Lower lobe of right lung (tissue), 2 donors: ENCODE data around the gene RNF151. TPM values are rescaled to one million over a fixed set of nuclear protein-coding genes. Genes with fewer than 3 reads are reported as not detected.

Source experiments
- ATAC-seq, 2 donors: fragments of 200-7000 bp; cut with Tn5 transposase; one replicate each; pipeline ENCODE4 v1.9.1; 2020 to 2022; ENCODE audit warnings: mild to moderate bottlenecking in 2 of 2, moderate library complexity in 2 of 2
- DNase-seq: peaks from one replicate; pipeline ENCODE4 v3.0.0-alpha.2; 2020
- H3K27ac ChIP-seq: fragments of 200-600 bp; one replicate; pipeline ENCODE4 v1.8.0; 2022
- H3K27me3 ChIP-seq: fragments of 200-600 bp; one replicate; pipeline ENCODE4 v1.8.0; 2022; ENCODE audit warnings: low read depth
- H3K36me3 ChIP-seq: fragments of 200-600 bp; one replicate; pipeline ENCODE4 v1.8.0; 2022; ENCODE audit warnings: mild to moderate bottlenecking
- H3K4me1 ChIP-seq: fragments of 200-600 bp; one replicate; pipeline ENCODE4 v1.8.0; 2022
- H3K4me3 ChIP-seq: fragments of 200-600 bp; one replicate; pipeline ENCODE4 v1.8.0; 2022; ENCODE audit warnings: mild to moderate bottlenecking
- H3K9me3 ChIP-seq: fragments of 200-600 bp; one replicate; pipeline ENCODE4 v1.8.0; 2022
- intact Hi-C: fragments of 100-400 bp; cut with DNase I; formaldehyde crosslinking; loops from one replicate; pipeline ENCODE4 v1.11.0; 2022
- total RNA-seq: library from RNA; stranded (reverse); fragmentation: NEBNext Ultra II Directional; extraction: Animal tissue kit (Norgen Biotek cat#: 25700); gene quantifications from one replicate; pipeline ENCODE4 v1.2.1, GENCODE V29; 2021
- TF ChIP-seq, protein P1 (sequence below): fragments of 200-600 bp; IDR thresholded peaks from one replicate; pipeline ENCODE4 v1.8.0; 2022; ENCODE audit warnings: antibody characterized with exemption, mild to moderate bottlenecking
- donor health status: DM: no; HTN: yes; CAD: no; lungs with severe emphysema.

RNF151 gene
- total RNA-seq, 1 donor from 2014 or later = not detected

DNA sequence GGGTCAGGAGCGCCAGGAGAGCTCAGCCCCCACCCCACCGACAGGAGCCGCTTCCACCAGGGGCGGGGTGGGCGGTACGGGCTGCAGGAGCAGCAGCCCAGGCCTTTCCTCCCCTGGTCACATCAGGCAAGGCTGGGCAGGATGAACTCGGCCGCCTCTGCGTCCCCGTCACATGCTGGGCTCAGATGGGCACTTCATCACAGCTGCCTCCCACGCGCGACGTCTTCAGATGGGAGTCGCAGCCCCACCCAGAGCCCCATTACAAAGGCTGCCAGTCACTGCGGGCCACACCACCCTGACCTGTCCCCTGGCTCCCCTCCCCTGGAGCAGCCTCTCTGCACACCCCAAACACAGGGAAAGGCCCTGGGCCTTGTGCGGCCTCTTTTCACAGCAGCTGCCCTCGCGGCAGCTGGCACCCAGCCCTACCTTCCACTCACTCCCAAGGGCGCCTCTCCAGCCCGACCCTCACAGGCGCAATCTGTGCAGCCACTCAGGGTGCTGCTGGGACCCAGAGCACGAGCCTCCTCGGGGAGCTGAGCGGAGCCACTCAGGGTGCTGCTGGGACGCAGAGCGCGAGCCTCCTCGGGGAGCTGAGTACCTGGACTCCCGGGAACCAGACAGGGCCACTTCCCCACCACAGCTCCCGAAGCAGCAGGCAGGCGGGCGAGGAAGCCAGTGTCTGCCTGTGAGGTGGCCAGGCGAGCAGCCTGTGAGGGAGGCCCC is 38.3 kb downstream of the RNF151 start:
- Histone ChIP-seq H3K27ac (no peak overlapping the region), H3K9me3 (no peaks in the 10 kb centered on the region), H3K27me3 (no peaks in the 10 kb centered on the region), H3K4me1 (peaks cover 56% of the 10 kb centered on the region), H3K4me3 (no peak overlapping the region), H3K36me3 (peaks cover 36% of the 10 kb centered on the region)
- intact Hi-C loops = no loop called here
- TF ChIP-seq, protein P1, sequence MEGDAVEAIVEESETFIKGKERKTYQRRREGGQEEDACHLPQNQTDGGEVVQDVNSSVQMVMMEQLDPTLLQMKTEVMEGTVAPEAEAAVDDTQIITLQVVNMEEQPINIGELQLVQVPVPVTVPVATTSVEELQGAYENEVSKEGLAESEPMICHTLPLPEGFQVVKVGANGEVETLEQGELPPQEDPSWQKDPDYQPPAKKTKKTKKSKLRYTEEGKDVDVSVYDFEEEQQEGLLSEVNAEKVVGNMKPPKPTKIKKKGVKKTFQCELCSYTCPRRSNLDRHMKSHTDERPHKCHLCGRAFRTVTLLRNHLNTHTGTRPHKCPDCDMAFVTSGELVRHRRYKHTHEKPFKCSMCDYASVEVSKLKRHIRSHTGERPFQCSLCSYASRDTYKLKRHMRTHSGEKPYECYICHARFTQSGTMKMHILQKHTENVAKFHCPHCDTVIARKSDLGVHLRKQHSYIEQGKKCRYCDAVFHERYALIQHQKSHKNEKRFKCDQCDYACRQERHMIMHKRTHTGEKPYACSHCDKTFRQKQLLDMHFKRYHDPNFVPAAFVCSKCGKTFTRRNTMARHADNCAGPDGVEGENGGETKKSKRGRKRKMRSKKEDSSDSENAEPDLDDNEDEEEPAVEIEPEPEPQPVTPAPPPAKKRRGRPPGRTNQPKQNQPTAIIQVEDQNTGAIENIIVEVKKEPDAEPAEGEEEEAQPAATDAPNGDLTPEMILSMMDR = no peak
- ATAC-seq (no peak), DNase-seq (no peak)

DNA sequence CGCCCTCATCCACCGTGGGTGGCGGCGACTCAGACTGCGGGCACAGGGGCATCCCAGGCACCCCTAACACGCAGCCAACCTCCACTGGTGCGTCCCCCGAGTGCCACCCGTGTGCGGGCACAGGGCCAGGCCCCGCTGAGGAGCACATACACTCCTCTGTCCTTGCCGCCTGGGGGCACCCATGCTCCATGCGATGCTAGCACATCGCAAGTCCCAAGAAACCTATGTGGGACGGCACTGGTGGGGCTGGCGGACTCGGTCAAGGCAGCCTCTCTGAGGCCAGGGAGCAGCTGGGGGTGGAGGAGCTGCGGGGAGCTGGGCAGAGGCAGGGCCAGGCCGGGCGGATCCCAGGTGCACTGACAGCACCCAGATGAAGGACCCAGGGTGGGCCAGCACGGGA is 39.0 kb downstream of the RNF151 start:
- no peak overlapping the region for H3K27ac ChIP-seq
- H3K4me3 ChIP-seq = no peak overlapping the region
- intact Hi-C loops = no loop called here
- peaks cover 29% of the 10 kb centered on the region for H3K36me3 ChIP-seq
- H3K4me1 ChIP-seq = peaks cover 63% of the 10 kb centered on the region
- ATAC-seq (no peak), DNase-seq (no peak)
- no peaks in the 10 kb centered on the region for H3K27me3 ChIP-seq
- TF ChIP-seq, protein P1 = peak; percentile 39
- no peaks in the 10 kb centered on the region for H3K9me3 ChIP-seq

DNA sequence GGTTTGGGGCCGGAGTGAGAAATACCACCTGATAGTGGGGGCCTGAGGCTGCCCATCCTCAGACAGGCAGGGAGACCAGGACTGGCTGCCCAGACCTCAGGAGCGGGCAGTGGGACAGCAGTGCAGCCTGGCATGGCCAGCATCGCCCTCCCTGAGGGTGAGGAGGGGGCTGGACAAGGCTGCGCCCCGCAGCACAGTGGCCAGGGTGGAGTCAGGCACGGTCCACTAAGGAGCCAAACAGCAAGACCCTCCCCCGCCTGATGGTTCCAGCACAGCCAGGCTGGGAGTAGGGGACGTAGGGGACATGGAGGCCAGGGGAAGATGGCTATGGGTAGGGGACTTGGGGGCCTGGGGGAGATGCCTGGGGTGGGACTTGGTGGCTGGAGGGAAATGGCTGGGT is 39.7 kb downstream of the RNF151 start:
- no peaks in the 10 kb centered on the region for H3K27me3 ChIP-seq
- peaks cover 64% of the 10 kb centered on the region for H3K4me1 ChIP-seq
- no peak overlapping the region for H3K4me3 ChIP-seq
- ATAC-seq (no peak), DNase-seq (no peak)
- intact Hi-C loops = no loop called here
- no peak overlapping the region for H3K27ac ChIP-seq
- TF ChIP-seq, protein P1 = no peak
- H3K36me3 ChIP-seq = peaks cover 23% of the 10 kb centered on the region
- no peaks in the 10 kb centered on the region for H3K9me3 ChIP-seq

DNA sequence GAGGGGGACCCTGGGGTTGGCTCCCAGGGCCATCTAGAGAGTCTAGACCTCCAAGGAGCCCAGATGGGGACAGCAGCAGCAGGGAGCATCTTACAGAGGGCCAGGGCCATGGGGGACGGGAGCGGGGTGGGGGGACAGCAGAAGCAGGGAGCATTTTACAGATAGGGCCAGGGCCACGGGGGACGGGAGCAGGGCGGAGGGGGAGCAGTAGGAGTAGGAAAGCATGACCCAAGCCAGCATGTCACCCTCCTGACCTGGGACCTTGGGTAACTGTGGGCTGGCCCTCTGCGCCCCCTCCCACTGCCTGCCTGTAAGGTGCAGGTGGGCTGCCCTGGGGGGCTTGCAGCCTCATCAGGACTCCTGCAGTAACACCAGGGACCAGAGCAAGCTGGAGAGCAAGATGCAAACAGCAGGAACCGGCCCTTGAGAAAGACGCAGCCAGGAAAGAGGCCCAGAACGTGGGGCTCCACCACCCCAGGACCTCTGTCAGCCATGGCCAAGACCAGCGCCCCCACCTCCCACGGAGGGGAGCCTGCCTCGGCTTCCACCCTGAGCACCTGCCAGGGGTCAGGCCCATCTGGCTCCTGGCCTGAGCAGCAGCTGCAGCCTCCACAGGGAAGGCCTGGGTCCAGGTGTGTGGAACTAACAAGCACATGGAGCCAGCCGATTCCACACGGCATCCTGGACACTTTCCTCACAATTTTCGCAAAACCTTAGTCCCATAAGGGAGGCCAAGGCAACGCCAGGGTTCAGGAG is 40.6 kb downstream of the RNF151 start:
- DNase-seq (no peak), ATAC-seq (no peak)
- H3K27ac ChIP-seq = peak overlapping the region; percentile 21
- peaks cover 64% of the 10 kb centered on the region for H3K4me1 ChIP-seq
- H3K9me3 ChIP-seq = no peaks in the 10 kb centered on the region
- TF ChIP-seq, protein P1 = no peak
- intact Hi-C loops = no loop called here
- peaks cover 13% of the 10 kb centered on the region for H3K36me3 ChIP-seq
- no peak overlapping the region for H3K4me3 ChIP-seq
- no peaks in the 10 kb centered on the region for H3K27me3 ChIP-seq

DNA sequence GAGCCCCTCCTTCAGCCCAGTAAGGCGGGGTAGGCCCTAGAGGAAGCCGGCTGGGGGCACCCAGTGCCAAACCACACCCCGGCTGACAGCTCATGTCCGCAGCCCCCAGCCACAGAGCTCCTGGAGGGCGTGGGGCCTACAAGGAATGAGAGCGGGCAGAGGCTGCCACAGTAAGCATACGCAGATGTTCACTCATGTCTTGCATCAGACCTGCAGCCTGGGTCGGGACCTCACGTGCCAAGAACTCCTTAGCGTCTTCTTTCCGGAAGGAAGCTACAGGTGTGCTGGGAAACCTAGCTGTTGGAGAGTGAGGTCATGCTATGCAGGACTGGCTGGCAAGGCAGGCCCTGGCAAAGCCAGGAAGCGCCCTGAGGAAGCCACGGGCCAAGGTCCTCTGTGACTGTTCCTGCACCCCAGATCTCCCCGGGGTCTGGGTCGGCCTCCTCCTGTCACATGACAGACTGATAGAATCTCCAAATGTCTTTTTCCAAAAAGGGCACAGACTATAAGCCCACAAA is 41.4 kb downstream of the RNF151 start:
- TF ChIP-seq, protein P1 = no peak
- Histone ChIP-seq H3K27ac (peak overlapping the region; percentile 95), H3K4me3 (peak overlapping the region; percentile 93), H3K4me1 (peaks cover 64% of the 10 kb centered on the region), H3K36me3 (peaks cover 5% of the 10 kb centered on the region), H3K27me3 (no peaks in the 10 kb centered on the region), H3K9me3 (no peaks in the 10 kb centered on the region)
- intact Hi-C loops = no loop called here
- ATAC-seq (no peak), DNase-seq (no peak)
